GM12801 (cell line): Measurements from ENCODE around the gene DOK1.

Experiments
- TF ChIP-seq, protein P1 (sequence below): IDR thresholded peaks from one replicate; pipeline ENCODE4 v1.5.1; 2011; ENCODE audit warnings: control low read depth; ENCODE audit not compliant: insufficient read length; ENCODE audit errors: extremely low read depth

The DOK1 gene

DNA sequence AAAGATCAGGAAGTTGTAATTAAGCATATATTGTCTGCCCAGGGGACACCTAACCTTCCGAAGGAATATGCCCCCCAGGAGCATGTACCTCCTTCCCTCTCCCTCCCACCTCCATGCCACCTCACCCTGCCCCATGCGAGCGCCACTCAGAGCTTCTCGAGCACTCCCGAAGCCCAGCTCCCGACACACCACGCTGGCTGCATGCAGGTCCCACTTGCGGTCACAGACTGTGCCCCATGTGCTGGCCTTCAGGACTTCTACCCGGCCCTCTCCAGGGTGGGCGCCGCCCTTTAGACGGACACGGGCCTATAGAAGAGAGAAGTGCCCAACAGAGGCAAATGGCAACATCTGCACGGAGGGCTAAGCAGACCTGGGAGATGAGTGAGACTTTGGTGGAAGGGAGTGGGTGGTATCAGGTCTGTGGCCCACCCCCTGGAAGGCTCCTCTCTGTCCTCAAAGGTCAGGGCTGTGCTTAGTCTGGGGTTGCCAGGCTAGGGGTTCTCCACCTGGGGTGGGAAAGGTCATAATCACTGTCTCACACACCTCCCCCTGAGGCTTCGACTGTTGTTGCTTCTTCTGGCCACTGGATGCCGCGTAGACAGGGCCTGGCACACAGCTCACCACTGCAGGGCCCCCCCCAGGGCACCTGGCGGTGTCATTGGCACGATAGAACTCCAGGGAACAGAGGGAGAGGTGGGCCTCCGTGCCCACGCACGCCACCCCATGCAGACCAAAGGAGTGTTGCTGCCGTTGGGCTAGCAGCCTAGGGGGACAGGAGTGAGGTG is 18.2 kb upstream of the DOK1 start:
- TF ChIP-seq, protein P1, sequence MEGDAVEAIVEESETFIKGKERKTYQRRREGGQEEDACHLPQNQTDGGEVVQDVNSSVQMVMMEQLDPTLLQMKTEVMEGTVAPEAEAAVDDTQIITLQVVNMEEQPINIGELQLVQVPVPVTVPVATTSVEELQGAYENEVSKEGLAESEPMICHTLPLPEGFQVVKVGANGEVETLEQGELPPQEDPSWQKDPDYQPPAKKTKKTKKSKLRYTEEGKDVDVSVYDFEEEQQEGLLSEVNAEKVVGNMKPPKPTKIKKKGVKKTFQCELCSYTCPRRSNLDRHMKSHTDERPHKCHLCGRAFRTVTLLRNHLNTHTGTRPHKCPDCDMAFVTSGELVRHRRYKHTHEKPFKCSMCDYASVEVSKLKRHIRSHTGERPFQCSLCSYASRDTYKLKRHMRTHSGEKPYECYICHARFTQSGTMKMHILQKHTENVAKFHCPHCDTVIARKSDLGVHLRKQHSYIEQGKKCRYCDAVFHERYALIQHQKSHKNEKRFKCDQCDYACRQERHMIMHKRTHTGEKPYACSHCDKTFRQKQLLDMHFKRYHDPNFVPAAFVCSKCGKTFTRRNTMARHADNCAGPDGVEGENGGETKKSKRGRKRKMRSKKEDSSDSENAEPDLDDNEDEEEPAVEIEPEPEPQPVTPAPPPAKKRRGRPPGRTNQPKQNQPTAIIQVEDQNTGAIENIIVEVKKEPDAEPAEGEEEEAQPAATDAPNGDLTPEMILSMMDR, result no peak

DNA sequence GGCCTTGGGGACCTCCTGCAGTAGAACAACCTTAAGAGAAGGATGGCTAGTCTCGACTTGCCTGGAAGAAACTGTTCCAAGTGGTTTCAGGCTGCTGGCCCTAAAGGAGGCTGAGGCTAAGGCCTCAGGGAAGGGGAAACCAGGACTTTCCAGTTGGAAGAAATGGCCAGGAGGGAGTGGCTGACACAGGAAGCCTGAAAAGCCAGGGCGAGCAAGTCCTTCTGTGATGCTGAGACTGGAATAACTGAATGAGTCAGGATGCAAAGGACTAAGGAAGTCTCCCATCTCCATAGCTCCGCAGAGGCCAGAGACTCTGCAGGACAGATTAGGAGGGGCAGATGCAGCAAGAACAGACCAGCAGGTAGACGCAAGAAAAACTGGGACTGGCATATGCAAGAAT is 17.4 kb upstream of the DOK1 start:
- TF ChIP-seq, protein P1, result no peak

DNA sequence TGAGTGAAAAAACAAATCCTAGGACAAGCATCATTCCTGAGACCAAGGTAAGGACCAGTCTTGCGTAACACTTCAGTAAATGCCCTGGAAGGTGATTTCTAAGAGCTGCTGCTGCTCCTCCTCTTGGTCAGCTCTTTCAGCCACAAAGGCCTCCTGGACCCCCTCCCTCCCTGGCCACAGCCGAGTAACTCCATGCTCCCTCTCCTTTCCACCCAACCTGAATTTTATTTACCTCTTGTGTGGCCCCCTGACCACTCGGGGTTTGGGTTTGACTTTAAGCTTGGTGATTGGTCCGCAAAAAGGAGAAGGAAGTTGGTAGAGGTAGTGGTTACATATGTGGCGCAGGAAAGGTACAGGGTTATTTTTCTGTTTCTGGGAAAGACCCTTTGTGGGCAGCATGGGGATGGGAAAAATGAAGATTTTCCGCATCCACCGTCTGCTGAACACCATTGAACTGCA is 15.6 kb upstream of the DOK1 start:
- TF ChIP-seq, protein P1, result no peak

DNA sequence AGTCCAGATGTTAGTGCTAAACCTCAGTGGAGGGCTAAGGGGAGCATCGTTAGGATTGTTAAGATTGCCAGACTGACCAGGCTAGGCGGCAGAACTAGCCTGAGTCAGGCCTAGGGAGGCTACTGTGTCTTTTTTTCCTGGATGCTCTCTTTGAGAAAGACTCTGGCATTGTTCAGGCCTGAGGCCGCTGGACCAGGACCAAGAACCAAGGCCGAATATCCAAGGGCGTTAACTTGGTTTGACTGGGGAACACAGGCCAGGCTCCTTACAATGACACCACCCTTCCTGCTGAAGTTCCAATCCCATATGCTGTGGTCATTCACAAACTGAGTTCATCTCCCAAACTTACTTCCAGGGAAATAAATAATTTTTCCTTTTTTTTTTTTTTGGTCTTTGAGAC is 14.2 kb upstream of the DOK1 start:
- TF ChIP-seq, protein P1, result no peak

DNA sequence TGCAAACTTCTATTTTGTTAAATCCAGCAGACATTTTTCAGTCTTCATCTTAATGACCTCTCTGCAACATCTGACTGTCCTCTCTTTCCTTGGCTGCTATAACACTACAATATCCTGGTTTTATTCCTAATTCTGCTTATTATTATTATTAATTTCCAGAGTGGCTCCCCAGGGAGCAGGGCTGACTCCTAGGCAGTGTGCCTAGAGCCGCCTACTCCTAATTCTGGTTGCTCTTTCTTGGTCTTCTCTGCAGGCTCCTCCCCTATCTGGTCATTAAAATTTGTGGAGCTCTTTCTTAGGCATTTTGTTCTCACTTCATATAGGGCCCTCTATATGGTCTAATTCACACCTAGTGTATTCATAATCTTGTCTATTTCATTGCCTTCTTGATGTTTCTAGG is 11.5 kb upstream of the DOK1 start:
- TF ChIP-seq, protein P1, result no peak

DNA sequence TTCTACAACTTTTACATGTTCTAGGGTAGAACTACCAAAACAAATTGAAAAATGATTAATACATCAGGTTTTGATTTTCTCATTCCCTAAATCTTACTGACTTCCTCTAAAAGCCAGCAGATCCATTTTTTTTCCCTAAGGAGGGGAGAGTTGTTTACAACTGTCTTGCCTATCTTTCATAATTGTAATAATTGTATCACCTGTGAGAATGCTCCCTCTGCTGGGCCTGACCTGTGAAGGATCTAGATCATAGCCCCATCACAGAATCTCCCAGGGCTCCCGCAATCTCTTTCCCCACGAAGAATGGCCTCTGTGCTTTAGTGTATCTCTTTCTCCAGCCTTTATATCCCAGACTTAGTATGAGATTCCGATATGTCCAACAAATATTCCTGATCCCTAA is 9.9 kb upstream of the DOK1 start:
- TF ChIP-seq, protein P1, result no peak

DNA sequence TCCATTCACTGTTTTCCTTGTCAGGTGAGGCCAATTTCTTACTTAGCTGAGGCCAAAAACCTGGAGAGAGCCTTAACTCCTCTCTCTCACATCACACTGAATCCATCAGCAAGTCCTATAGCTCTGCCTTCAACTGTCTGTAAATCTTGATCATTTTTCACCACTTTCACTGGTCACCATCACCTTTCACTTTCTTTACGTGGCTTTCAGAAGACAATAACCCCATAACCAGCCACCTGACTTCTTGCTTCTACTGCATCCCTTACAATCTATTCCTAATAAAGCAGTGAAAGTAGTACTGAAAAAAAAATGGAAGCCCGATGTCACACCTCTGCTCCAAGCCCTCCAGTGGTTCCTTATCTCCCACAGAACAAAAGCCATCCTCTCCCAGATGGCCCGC is 8.5 kb upstream of the DOK1 start:
- TF ChIP-seq, protein P1, result no peak
